ENCODE results near the gene YARS1.
A peak's percentile ranks its signal among the peaks of the same experiment; 100 is the strongest.
"Not testable (repeated sequence)": the region's sequence is repeated elsewhere in the genome, so short reads cannot be mapped to it uniquely, and the experiment has no call there.

YARS1 gene

DNA sequence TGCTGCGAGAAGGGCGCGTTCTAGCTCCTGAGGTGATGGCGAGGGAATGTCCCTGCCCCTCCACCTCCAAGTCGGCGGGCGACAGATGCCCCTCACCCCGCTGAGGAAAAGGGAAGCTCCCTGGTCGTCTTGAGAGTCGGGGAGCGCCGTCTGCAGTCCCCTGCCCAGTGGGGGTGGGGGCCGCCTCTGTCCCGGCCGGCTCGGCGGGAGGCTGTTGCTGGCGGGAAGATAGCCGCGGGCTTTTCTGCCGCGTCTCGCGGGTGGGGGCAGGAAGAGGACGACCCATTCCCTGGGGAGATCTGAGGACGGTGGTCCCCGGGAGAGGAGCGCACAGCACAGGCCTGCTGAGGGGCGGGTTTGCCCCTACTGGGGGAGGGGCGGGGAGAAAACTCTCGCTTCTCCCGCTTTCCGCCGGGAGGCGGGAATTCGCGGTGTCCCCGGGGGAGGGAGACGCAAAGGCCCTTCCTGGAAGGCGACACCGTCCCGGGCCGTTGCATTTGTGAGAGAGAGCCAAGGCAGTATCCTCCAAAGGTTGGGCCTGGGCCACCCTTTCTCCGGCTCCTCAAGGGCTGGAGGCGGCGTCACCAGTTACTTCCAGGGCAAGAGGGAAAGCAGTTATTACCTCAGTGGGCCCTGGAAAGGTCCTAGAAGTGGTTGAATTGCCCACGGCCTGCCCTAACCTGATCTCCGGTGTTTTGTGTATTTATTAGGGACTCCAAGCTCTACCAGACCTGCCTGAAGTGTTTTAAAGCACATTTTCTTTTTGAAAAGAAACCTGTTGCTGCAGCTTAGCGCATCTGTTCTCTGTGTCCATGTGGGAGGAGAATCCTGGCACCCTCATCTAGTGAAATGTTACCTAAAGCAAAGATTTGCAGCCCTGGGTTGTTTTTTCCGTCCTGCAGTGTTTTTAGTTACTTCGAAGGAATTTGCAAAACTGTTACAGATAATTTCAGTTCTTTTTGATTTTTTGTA is 943 bp upstream of the YARS1 start:
- peak; percentile 16 for DNase-seq (ENCODE audit: low spot score)

DNA sequence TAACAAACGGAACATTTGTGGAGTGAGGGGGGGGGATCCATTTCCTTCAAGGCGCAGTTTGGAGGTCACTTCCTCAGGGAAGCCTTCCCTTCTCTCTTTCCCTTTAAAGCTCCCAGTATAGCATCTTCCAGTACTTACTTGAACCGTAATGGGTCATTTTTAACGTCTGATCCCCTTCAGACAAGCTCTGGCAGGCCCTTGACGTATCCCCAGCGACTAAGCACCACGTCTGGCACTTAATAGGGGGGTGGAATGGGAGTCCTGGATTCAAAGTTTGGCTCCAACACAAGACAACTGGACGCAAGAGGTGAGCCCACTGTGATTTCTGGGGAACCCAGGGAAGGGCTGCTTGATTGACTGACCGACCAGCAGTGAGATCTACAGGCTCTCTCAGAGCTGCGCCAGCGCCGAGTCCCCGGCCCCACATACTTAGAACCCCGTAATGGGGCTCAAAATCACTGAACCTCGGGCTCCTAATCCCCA is 441 bp downstream of the YARS1 start:
- no peak for DNase-seq (ENCODE audit: low spot score)

DNA sequence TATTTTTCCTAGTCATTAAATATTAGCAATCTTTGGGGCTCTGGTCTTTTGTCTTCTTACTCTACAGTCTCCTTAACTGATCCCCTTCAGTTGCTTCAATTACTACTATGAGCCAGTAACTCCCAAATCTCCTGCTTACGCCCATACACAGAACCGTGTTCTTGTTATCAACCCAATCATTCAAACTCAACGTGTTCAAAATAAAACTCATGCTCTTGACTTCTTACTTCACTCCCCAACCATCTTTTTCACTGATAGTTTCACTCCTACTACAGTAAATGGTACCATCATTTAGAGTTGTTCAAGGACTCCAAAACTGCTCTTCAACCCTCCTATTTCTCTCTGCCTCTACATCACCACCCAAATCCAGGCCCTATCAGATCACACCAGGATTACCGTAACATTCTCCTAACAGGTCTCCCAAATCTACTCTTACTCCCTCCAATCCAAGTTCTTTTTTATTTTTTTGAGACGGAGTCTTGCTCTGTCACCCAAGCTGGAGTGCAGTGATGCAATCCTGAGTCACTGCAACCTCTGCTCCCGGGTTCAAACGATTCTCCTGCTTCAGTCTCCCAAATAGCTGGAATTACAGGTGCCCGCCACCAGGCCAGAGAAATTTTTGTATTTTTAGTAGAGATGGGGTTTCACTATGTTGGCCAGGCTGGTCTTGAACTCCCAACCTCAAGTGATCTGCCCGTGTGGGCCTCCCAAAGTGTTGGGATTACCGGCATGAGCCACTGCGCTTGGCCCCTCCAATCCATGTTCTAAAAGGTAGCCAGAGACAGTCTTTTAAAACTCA is 3.0 kb downstream of the YARS1 start:
- DNase-seq (ENCODE audit: low spot score) = no peak

DNA sequence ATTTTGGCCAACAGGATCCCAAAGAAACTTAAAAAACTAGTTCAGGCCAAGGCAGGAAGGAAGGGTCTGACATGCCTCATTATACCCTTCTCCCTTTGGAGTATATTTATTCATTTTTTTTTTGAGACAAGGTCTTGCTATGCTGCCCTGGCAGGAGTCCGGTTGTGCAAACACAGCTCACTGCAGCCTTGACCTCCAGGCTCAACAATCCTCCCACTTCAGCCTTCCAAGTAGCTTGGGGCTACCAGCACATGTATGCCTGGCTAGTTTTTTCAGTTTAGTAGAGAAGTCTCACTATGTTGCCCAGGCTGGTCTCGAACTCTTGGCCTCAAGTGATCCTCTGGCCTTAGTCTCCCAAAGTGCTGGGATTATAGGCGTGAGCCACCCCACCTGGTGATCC is 5.2 kb downstream of the YARS1 start:
- DNase-seq (ENCODE audit: low spot score) = no peak

DNA sequence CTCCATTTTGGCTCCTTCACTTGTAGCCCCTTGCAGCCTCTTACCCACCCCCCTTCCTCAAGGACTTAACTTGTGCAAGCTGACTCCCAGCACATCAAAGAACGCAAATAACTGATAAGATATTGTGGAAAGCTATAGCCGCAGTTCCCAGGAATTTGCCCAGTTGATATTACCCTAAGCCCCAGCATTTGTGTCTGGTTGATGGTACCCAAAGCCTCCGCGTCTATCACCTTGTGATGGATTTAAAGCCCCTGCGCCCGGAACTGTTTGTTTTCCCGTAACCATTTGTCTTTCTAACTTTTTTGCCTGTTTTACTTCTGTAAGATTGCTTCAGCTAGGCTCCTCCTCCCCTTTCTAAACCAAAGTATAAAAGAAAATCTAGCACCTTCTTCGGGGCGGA is 5.9 kb downstream of the YARS1 start:
- no peak for DNase-seq (ENCODE audit: low spot score)

GRCh38 chr1:32810358-32810757 is 6.8 kb downstream of the YARS1 start:
- no peak for DNase-seq (ENCODE audit: low spot score)

DNA sequence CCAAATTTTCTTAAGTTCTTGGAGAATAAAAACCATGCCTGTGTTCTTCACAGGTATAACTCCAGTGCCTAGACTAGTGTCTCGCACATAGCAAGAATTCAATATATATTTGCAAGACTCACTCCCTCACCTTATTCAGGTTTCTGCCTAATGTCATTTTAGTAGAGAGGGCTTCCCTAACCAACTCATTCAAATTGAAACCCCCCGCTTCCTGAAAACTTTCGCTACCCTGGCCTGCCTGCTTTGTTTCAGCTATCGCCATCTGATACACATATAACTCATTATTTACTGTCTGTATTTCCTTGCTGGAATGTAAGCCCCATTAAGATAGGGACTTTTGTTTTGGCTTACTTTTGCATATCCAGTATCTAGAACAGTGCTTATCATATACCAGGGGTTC is 8.6 kb downstream of the YARS1 start:
- DNase-seq (ENCODE audit: low spot score) = no peak

DNA sequence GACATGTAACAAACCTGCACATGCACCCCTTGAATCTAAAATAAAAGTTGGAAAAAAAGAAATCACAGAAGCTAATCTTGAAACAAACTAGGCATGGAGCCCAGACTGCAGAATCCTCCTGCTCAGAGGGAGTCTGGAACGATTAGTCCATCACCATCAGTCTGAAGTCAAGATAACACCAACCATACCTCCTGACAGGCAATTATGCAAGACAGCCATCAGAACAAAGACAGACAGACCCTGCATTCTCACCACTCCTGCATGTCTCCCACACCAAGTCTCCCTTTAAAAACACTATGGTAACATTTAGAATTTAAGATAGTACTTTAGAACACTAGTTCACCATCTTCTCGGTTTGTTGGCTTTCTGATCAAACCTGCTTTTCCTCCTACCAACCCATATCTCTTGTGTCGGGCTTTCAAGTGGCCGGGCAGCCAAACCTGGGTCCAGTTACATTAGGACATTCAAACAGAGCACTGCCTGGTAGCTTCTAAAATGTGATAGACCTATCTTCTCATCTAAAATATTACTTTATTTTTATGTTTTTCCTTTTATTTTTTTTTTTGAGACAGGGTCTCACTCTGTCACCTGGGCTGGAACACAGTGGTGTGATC is 10.1 kb downstream of the YARS1 start:
- DNase-seq (ENCODE audit: low spot score) = no peak

- no peak for DNase-seq (ENCODE audit: low spot score)
Measured at GRCh38 chr1:32806290-32806689, 10.9 kb downstream of the YARS1 start.

GRCh38 chr1:32804460-32804859 is 12.7 kb downstream of the YARS1 start:
- DNase-seq (ENCODE audit: low spot score) = not testable (repeated sequence)

DNA sequence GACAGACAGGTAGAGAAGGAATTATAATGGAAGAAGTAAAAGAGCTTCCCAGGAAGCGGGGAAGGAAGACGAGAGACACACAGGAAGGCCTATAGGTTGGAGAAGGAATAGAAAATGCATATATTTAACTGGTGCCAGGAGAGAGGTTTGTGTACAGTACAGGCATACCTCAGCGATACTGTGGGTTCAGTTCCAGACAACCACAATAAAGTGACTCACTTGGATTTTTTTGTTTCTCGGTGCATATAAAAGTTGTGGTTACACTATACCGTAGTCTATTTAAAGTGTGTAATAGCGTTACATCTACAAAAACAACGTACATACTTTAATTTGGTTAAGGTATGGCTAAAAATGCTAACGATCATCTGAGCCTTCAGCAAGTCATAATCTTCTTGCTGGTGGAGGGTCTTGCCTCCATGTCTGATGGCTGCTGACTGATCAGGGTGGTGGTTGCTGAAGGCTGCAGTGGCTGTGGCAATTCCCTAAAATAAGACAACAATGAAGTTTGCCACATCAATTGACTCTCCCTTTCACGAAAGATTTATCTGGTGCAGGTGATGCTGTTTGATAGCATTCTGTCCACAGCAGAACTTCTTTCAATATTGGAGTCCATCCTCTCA is 16.0 kb downstream of the YARS1 start:
- peak; percentile 84 for DNase-seq (ENCODE audit: low spot score)

- DNase-seq (ENCODE audit: low spot score) = peak; percentile 88
Measured at GRCh38 chr1:32798679-32799416, 18.3 kb downstream of the YARS1 start.

DNA sequence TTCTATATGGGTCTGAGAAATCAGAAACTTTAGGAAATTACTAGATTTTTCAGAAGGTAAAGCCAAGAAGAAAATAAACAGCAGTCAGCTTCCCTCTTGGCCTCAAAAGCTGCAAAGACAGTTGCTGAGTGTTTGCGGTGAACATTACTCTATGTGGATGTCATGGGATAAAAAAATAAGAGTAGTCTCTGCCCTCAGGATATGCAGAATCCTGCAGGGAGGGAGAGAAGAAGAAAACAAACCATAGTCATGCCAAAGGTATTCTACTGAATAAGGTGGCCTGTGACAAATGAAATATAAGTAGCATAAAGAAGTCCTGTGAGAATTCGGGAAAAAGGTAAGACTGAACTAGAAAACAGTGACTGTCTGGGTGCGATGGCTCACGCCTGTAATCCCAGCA is 19.0 kb downstream of the YARS1 start:
- DNase-seq (ENCODE audit: low spot score) = no peak

GRCh38 chr1:32797456-32797855 is 19.7 kb downstream of the YARS1 start:
- peak; percentile 25 for DNase-seq (ENCODE audit: low spot score)

DNA sequence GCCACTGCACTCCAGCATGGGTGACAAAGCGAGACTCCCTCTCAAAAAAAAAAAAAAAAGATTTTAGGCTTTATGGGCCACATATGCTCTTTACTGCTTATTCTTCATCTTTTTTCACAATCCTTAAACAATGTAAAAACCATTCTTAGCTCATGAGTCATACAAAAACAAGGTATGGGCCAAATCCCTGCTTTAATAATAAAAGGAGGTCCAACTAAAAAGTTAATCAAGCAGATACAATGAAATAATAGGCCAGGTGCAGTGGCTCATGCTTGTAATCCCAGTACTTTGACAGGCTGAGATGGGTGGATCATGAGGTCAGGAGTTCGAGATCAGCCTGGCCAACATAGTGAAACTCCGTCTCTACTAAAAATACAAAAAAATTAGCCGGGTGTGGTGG is 21.4 kb downstream of the YARS1 start:
- DNase-seq (ENCODE audit: low spot score) = not testable (repeated sequence)

DNA sequence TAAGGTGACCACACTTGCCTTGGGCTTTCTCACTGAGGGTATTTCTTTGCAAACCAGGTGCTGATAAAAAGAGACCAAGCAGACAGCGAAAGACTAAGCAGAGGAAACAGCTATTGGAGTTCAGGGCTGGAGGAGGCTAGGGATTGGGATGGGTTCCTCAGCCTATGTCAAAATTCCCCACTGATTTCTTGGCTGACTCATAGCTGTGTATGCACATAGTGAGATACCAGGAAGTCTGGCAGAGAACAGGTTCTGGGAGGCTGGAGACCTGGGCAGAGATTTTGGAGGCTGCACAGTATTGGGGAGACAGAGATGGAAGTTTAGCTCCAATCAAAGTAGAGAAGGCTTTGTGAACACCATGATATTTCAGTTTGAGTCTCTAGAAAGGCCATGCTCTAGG is 25.3 kb downstream of the YARS1 start:
- DNase-seq (ENCODE audit: low spot score) = no peak

DNA sequence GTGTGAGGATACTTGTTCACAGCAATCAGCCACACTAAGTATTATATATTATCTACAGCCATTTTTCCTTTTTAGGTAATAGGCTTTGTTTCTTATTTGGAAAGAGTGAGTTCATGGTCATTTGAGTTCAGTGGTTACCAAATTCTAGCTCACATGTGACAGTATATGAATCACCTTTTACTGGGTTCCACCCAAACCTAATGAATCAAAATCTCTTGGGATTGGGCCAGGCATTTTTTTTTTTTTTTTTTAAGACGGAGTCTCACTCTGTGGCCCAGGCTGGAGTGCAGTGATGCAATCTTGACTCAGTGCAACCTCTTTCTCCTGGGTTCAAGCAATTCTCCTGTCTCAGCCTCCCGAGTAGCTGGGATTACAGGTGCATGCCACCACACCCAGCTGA is 27.8 kb downstream of the YARS1 start:
- DNase-seq (ENCODE audit: low spot score) = not testable (repeated sequence)

DNA sequence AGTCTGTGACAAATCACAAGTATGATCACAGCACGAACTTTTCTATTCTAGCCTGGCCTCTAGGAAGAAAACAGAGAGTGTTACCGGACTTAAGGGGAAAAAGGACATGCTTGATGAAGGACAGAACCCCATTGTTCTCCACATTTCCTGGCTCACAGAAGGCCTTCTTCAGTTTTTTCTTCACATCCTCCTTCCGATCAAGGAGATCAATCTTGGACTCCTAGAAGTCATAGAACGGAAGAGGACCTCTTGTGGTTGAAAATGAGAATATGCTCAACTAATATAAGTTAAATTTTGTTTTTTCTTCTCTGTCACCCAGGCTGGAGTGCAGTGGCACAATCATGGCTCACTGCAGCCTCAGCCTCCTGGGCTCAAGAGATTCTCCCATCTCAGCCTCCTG is 30.3 kb downstream of the YARS1 start:
- DNase-seq (ENCODE audit: low spot score) = peak; percentile 23

DNA sequence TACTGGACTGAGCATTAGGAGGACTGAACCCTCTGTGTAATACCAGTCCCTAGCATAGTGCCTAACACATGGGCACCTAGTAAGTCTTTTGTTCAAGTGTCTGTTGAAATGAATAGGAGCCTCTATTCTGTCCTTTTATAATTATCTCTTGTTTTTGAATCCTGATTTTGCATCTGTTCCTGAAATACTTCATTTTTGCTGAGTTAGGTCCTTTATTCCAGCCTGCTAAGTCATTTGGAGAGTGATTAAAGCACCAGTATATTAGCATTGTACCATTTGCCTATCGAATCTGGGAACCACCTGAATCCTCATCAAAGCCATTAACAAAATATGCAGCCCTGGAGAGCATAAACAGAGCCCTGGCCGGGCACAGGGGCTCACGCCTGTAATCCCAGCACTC is 32.3 kb downstream of the YARS1 start:
- no peak for DNase-seq (ENCODE audit: low spot score)

GRCh38 chr1:32783851-32784250 is 33.3 kb downstream of the YARS1 start:
- DNase-seq (ENCODE audit: low spot score) = no peak

- DNase-seq (ENCODE audit: low spot score) = no peak
Measured at GRCh38 chr1:32782086-32782485, 35.1 kb downstream of the YARS1 start.
